SK-N-MC (cell line): ENCODE results near the gene CMIP.

Source experiments
- EZH2 ChIP-seq: fragments of 200-600 bp; sonication (generic); IDR thresholded peaks from one replicate; pipeline ENCODE4 v1.6.1; 2017; ENCODE audit warnings: antibody characterized with exemption
- POLR2AphosphoS5 ChIP-seq: IDR thresholded peaks from 2 replicates; pipeline ENCODE4 v1.6.1; 2012; ENCODE audit warnings: mild to moderate bottlenecking, low read depth, low read length, borderline replicate concordance

GRCh38 chr16:81610936-81611335, 166.3 kb downstream of the CMIP start:
- TF ChIP-seq POLR2AphosphoS5 (no peak), EZH2 (no peak)
